Fibroblast of skin of abdomen (primary cell): ENCODE results near the gene KLHL7.
"Not testable (repeated sequence)": the region's sequence is repeated elsewhere in the genome, so short reads cannot be mapped to it uniquely, and the experiment has no call there.

ENCODE experiments used
- DNase-seq: peaks from one replicate; pipeline ENCODE4 v3.0.0-alpha.2; 2013

The KLHL7 gene

GRCh38 chr7:23218196-23218595 lies 112.6 kb downstream of the KLHL7 start:
- DNase-seq: no peak

DNA sequence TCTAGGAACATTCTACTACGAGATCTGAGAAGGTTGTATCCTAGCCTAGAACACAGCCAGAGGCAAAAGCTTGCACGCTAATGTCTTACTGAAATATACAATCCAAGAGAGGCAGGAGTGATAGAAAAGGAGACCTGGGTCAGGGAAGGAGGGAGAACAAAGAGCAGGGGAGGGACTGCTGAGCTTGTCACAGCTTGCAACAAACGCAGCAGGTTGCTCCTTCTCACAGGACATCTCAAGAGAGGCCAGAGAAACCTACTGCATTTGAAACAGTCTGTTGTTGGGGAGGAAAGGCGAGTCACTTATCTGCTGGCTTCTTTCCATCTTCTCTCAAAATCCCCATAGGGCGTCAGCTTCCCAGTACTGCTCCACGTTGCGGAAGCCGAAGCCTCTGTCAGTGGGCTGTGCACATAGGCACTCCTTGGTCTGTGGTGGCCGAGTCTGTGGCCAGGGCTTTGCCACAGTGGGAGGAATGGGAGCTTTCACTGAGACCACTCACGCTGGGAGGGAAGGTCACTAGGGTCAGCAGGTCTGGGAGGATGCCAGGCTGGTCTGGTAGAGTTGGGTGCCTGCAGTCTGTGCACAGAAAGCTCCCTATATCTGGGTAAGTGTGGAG lies 115.2 kb downstream of the KLHL7 start:
- no peak for DNase-seq

GRCh38 chr7:23222439-23223030 lies 117.0 kb downstream of the KLHL7 start:
- DNase-seq: no peak

GRCh38 chr7:23224364-23224763 lies 118.8 kb downstream of the KLHL7 start:
- not testable (repeated sequence) for DNase-seq

GRCh38 chr7:23226844-23227450 lies 121.4 kb downstream of the KLHL7 start:
- DNase-seq: no peak
